Endothelial cell of umbilical vein (primary cell): ENCODE results near the gene PLD1. TPM values are rescaled to one million over a fixed set of nuclear protein-coding genes. Genes with fewer than 3 reads are reported as not detected.

Experiments used
- BruUV-seq: library from RNA; stranded (reverse); fragments of 400-500 nt; replicated peaks from 2 replicates; lab custom pipeline; 2021; lab: Mats Ljungman, UMichigan
- CTCF ChIA-PET: fragments of 300-600, 350-600 bp; sonication (Branson Sonifier 250); formaldehyde crosslinking; loops from one replicate; lab custom pipeline; 2021; ENCODE audit warnings: antibody characterized with exemption, inconsistent platforms; lab: Charles Lee
- POLR2A ChIA-PET: fragments of 300-600, 350-600 bp; sonication (Branson Sonifier 250); formaldehyde crosslinking; loops from one replicate; lab custom pipeline; 2021; ENCODE audit warnings: antibody characterized with exemption, inconsistent platforms; lab: Charles Lee
- DNase-seq: peaks from one replicate; pipeline ENCODE4 v3.0.0-alpha.2; 2011; ENCODE audit warnings: low read depth, low spot score
- FAIRE-seq: peaks from 2 replicates; lab custom pipeline; 2011; peaks lifted over from hg19 to GRCh38; lab: Jason Lieb, UNC
- H2AFZ ChIP-seq: 2 replicates; pipeline ENCODE4 v1.6.0; 2012; ENCODE audit warnings: low read depth, low read length, control low read depth, inconsistent platforms
- H3K27ac ChIP-seq: 2 replicates; pipeline ENCODE4 v1.5.1; 2011; ENCODE audit warnings: low read depth, mild to moderate bottlenecking, control low read depth, low read length, moderate library complexity; ENCODE audit not compliant: insufficient read depth
- H3K27me3 ChIP-seq, 2 experiments: 2 replicates each; pipeline versions ENCODE4 v1.6.0 to v1.6.1; 2011; ENCODE audit warnings: low read length in 2 of 2, mixed read lengths in 1 of 2; ENCODE audit not compliant: control insufficient read depth in 2 of 2, insufficient read depth in 2 of 2
- H3K36me3 ChIP-seq, 2 experiments: 2 replicates in 1 of 2; 3 replicates in 1 of 2; pipeline ENCODE4 v1.5.1; 2011; ENCODE audit warnings: low read length in 2 of 2, mild to moderate bottlenecking in 1 of 2, moderate library complexity in 1 of 2; ENCODE audit not compliant: control insufficient read depth in 2 of 2, insufficient read depth in 2 of 2; ENCODE audit errors: extremely low read depth in 1 of 2
- H3K4me1 ChIP-seq: 3 replicates; pipeline ENCODE4 v1.5.1; 2011; ENCODE audit warnings: mild to moderate bottlenecking, low read length; ENCODE audit not compliant: control insufficient read depth, insufficient read depth; ENCODE audit errors: extremely low read depth
- H3K4me2 ChIP-seq: 2 replicates; pipeline ENCODE4 v1.6.1; 2011; ENCODE audit warnings: low read length, control low read depth, mixed read lengths; ENCODE audit not compliant: insufficient read depth
- H3K4me3 ChIP-seq, 3 experiments: fragments of 200-600 bp in 1 of 3; sonication (generic), shearing (Covaris generic) in 1 of 3; replicated peaks in 1 of 3; 2 replicates each; pipeline ENCODE4 v1.5.1; 2011 to 2016; ENCODE audit warnings: control low read depth in 3 of 3, low read length in 3 of 3, mild to moderate bottlenecking in 2 of 3, inconsistent platforms in 1 of 3, low read depth in 1 of 3, moderate library complexity in 1 of 3; ENCODE audit not compliant: insufficient read depth in 1 of 3
- H3K79me2 ChIP-seq: 2 replicates; pipeline ENCODE4 v1.6.0; 2012; ENCODE audit warnings: low read length, inconsistent platforms; ENCODE audit not compliant: control insufficient read depth, insufficient read depth
- H3K9ac ChIP-seq: replicated peaks from 2 replicates; pipeline ENCODE3; 2011; ENCODE audit warnings: low read length, control low read depth; ENCODE audit not compliant: insufficient read depth; ENCODE audit errors: extremely low read depth
- H3K9me1 ChIP-seq: replicated peaks from 3 replicates; pipeline ENCODE4 v1.6.0; 2011; ENCODE audit warnings: mild to moderate bottlenecking, low read length; ENCODE audit not compliant: control insufficient read depth, insufficient read depth; ENCODE audit errors: extremely low read depth
- H3K9me3 ChIP-seq: replicated peaks from 2 replicates; pipeline ENCODE4 v1.5.1; 2012; ENCODE audit warnings: low read length, inconsistent platforms; ENCODE audit not compliant: control insufficient read depth, insufficient read depth
- H4K20me1 ChIP-seq: replicated peaks from 2 replicates; pipeline ENCODE3; 2011; ENCODE audit warnings: mild to moderate bottlenecking, low read length; ENCODE audit not compliant: control insufficient read depth, insufficient read depth; ENCODE audit errors: extremely low read depth
- EZH2 ChIP-seq: IDR thresholded peaks from 2 replicates; pipeline ENCODE4 v1.6.1; 2012; ENCODE audit warnings: borderline replicate concordance, low read depth, mild to moderate bottlenecking, moderate library complexity, low read length, inconsistent platforms; ENCODE audit not compliant: severe bottlenecking
- FOS ChIP-seq: IDR thresholded peaks from 2 replicates; pipeline ENCODE4 v1.6.1; 2011; ENCODE audit warnings: mild to moderate bottlenecking, low read length, moderate library complexity, borderline replicate concordance; ENCODE audit not compliant: insufficient read depth
- GATA2 ChIP-seq: IDR thresholded peaks from 2 replicates; pipeline ENCODE4 v1.7.0; 2011; ENCODE audit warnings: low read depth, mild to moderate bottlenecking, moderate library complexity, mixed read lengths, low read length; ENCODE audit not compliant: insufficient read length, insufficient read depth
- JUN ChIP-seq: IDR thresholded peaks from 2 replicates; pipeline ENCODE4 v1.6.1; 2011; ENCODE audit warnings: borderline replicate concordance, low read depth; ENCODE audit not compliant: insufficient read length, insufficient read depth
- MYC ChIP-seq: IDR thresholded peaks from one replicate; pipeline ENCODE4 v1.6.1; 2011; ENCODE audit warnings: mild to moderate bottlenecking, low read depth, low read length
- POLR2A ChIP-seq: IDR thresholded peaks from 2 replicates; pipeline ENCODE4 v1.6.1; 2012; ENCODE audit warnings: low read depth, mild to moderate bottlenecking, control low read depth, low read length
- POLR2AphosphoS5 ChIP-seq: IDR thresholded peaks from 2 replicates; pipeline ENCODE4 v1.6.1; 2012; ENCODE audit warnings: low read depth, mild to moderate bottlenecking, control low read depth, low read length, moderate library complexity; ENCODE audit not compliant: insufficient read depth
- dilution Hi-C: fragments of 300-500 bp; cut with MboI; formaldehyde crosslinking; loops from one replicate; pipeline ENCODE4 v1.15.0; 2019; ENCODE audit warnings: low sequenced_read_pairs; ENCODE audit not compliant: extremely low pct_ligation_motif_present
- intact Hi-C: fragments of 100-400 bp; cut with micrococcal nuclease; formaldehyde crosslinking; loops from one replicate; pipeline ENCODE4 v1.10.0; 2022
- polyA plus RNA-seq, 4 experiments: library from polyadenylated mRNA; depleted of rRNA in 3 of 4; stranded (reverse) in 3 of 4; unstranded in 1 of 4; fragments of >200 nt; gene quantifications; 2 replicates each; pipeline versions ENCODE4 v1.2.1 to v1.2.3, GENCODE V29; 2011 to 2012; ENCODE audit warnings: missing spikeins in 1 of 4
- total RNA-seq: library from RNA; stranded (reverse); gene quantifications from 2 replicates; pipeline ENCODE4 v1.2.3, GENCODE V29; 2021
- TF ChIP-seq, protein P1 (sequence below), 2 donors: IDR thresholded peaks; 1 replicate in 1 of 2; 2 replicates in 1 of 2; pipeline ENCODE4 v1.5.1; 2011; ENCODE audit warnings: low read length in 2 of 2, mild to moderate bottlenecking in 2 of 2, moderate library complexity in 2 of 2, control low read depth in 1 of 2, inconsistent platforms in 1 of 2, low read depth in 1 of 2; ENCODE audit not compliant: insufficient read depth in 1 of 2; ENCODE audit errors: extremely low read depth in 1 of 2
- TF ChIP-seq, protein P2 (sequence below): IDR thresholded peaks from 2 replicates; pipeline ENCODE4 v1.6.1; 2011; ENCODE audit not compliant: insufficient read depth, insufficient read length

PLD1 gene
- total and polyA plus RNA-seq, 2 donors (not counting 3 experiments of a cell fraction or from before 2014, with no cell fraction given): 42.0 to 108 TPM

DNA sequence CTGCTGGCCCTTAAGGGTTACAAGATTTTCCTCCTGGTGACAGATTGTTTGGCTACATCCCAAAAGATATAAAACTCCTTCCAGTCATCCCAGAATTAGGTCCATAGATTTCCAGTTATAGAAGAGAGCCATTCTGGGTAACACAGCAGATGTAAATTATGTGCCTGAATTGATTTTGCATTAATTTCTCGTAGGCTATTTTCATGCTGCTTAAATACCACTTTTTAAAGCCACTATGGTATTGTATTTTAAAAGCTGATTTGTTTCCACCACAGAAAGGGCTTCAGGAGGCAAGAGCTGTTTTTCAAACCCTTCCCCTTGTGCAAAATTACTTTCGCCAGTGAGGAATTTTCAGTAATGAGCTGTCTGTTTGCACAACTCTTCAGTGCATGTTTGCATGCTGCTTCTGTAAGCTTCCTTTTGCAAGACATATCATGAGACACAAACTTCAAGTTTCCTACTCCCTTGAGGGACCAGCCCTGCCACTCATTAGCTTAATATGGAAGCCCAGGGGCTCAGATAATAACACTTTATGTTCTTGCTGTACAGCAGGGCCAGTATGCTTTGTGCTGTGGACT lies 244.7 kb downstream of the PLD1 start:
- TF ChIP-seq POLR2A (no peak), POLR2AphosphoS5 (no peak), FOS (no peak), MYC (no peak), EZH2 (no peak), GATA2 (no peak), JUN (no peak)
- TF ChIP-seq, protein P1, sequence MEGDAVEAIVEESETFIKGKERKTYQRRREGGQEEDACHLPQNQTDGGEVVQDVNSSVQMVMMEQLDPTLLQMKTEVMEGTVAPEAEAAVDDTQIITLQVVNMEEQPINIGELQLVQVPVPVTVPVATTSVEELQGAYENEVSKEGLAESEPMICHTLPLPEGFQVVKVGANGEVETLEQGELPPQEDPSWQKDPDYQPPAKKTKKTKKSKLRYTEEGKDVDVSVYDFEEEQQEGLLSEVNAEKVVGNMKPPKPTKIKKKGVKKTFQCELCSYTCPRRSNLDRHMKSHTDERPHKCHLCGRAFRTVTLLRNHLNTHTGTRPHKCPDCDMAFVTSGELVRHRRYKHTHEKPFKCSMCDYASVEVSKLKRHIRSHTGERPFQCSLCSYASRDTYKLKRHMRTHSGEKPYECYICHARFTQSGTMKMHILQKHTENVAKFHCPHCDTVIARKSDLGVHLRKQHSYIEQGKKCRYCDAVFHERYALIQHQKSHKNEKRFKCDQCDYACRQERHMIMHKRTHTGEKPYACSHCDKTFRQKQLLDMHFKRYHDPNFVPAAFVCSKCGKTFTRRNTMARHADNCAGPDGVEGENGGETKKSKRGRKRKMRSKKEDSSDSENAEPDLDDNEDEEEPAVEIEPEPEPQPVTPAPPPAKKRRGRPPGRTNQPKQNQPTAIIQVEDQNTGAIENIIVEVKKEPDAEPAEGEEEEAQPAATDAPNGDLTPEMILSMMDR (IDR thresholded peaks at IDR 0.05; ENCODE audit: extremely low read depth in 1 of 2, insufficient read depth in 1 of 2, low read depth in 1 of 2, low read length in 2 of 2): no peak
- TF ChIP-seq, protein P2, sequence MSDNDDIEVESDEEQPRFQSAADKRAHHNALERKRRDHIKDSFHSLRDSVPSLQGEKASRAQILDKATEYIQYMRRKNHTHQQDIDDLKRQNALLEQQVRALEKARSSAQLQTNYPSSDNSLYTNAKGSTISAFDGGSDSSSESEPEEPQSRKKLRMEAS: no peak
- DNase-seq: no peak
- H3K4me3 ChIP-seq: no peak overlapping the region
- H3K79me2 ChIP-seq: no peaks in the 10 kb centered on the region
- H3K27me3 ChIP-seq: peaks cover 0 to 2% of the 10 kb centered on the region in 2 experiments
- POLR2A ChIA-PET: no interaction called here
- peak; percentile 47 for FAIRE-seq
- no peaks in the 10 kb centered on the region for H3K9me3 ChIP-seq
- H3K9me1 ChIP-seq: no peaks in the 10 kb centered on the region
- H3K27ac ChIP-seq: no peak overlapping the region
- no peak overlapping the region for H3K9ac ChIP-seq
- H3K4me2 ChIP-seq: no peak overlapping the region
- CTCF ChIA-PET: interaction anchor here (0.8 to 3.2 kb wide), 23 partner anchors 7 to 604 kb away, joined by 3 to 56 read pairs (median 3); partner anchors contain the start of gene TNIK
- no peaks in the 10 kb centered on the region for H4K20me1 ChIP-seq
- no TSS peak for BruUV-seq
- dilution Hi-C loops (no loop called here), intact Hi-C loops (loop anchor here (1.0 to 2.0 kb wide), 2 partner anchors 105 to 402 kb away; partner anchors contain the start of gene TNIK)
- H3K4me1 ChIP-seq: peaks cover 8% of the 10 kb centered on the region
- H2AFZ ChIP-seq: no peak overlapping the region
- H3K36me3 ChIP-seq: no peaks in the 10 kb centered on the region
